ENCODE data around the gene MAML2.
A peak's percentile ranks its signal among the peaks of the same experiment; 100 is the strongest.

Gene MAML2

GRCh38 chr11:96265220-96265737 is 77.7 kb downstream of the MAML2 start:
- no peak for DNase-seq

GRCh38 chr11:96264364-96264763 is 78.6 kb downstream of the MAML2 start:
- DNase-seq: no peak

- no peak for DNase-seq
Observed at GRCh38 chr11:96263238-96263763, 79.7 kb downstream of the MAML2 start.

- no peak for DNase-seq
Observed at GRCh38 chr11:96260532-96260931, 82.5 kb downstream of the MAML2 start.

- DNase-seq: no peak
Observed at GRCh38 chr11:96260067-96260511, 82.9 kb downstream of the MAML2 start.

- no peak for DNase-seq
Observed at GRCh38 chr11:96259134-96259830, 83.7 kb downstream of the MAML2 start.

GRCh38 chr11:96257972-96258934 is 84.7 kb downstream of the MAML2 start:
- DNase-seq: peak; percentile 60 to 66

GRCh38 chr11:96257036-96257435 is 86.0 kb downstream of the MAML2 start:
- DNase-seq: no peak

- no peak for DNase-seq
Observed at GRCh38 chr11:96256215-96257011, 86.6 kb downstream of the MAML2 start.

GRCh38 chr11:96254854-96255253 is 88.1 kb downstream of the MAML2 start:
- DNase-seq: no peak

GRCh38 chr11:96254087-96254486 is 88.9 kb downstream of the MAML2 start:
- peak in 1 of 2 donors; percentile 54 for DNase-seq

GRCh38 chr11:96246718-96247552 is 96.1 kb downstream of the MAML2 start:
- no peak for DNase-seq

GRCh38 chr11:96242971-96243647 is 99.9 kb downstream of the MAML2 start:
- DNase-seq: peak; percentile 77 to 80

GRCh38 chr11:96242191-96242847 is 100.7 kb downstream of the MAML2 start:
- no peak for DNase-seq

GRCh38 chr11:96241331-96241841 is 101.6 kb downstream of the MAML2 start:
- no peak for DNase-seq

- DNase-seq: no peak
Observed at GRCh38 chr11:96238563-96239135, 104.3 kb downstream of the MAML2 start.

GRCh38 chr11:96237766-96238266 is 105.2 kb downstream of the MAML2 start:
- no peak for DNase-seq

GRCh38 chr11:96235751-96236150 is 107.2 kb downstream of the MAML2 start:
- DNase-seq: no peak

GRCh38 chr11:96234866-96235441 is 108.0 kb downstream of the MAML2 start:
- no peak for DNase-seq

Measured in CD4-positive, alpha-beta T cell treated with Interleukin-1 beta for 1 hour (primary cell).